HG03139 (cell line): ENCODE results near the gene PRPSAP2.

ENCODE experiments used
- ATAC-seq: cut with Tn5 transposase; IDR thresholded peaks from one replicate; pipeline ENCODE4 v1.9.1; 2021; ENCODE audit not compliant: unreplicated experiment

The PRPSAP2 gene

GRCh38 chr17:18978050-18978449 is 120.1 kb downstream of the PRPSAP2 start:
- ATAC-seq, result no peak

GRCh38 chr17:18978655-18979054 is 120.7 kb downstream of the PRPSAP2 start:
- no peak for ATAC-seq
